HG02884 (cell line): ENCODE data around the gene FAM193A.
"Not testable (repeated sequence)": the region's sequence is repeated elsewhere in the genome, so short reads cannot be mapped to it uniquely, and the experiment has no call there.

Source experiments
- ATAC-seq: cut with Tn5 transposase; IDR thresholded peaks from one replicate; pipeline ENCODE4 v1.9.1; 2021; ENCODE audit warnings: mild to moderate bottlenecking, moderate library complexity; ENCODE audit not compliant: unreplicated experiment

Gene FAM193A

DNA sequence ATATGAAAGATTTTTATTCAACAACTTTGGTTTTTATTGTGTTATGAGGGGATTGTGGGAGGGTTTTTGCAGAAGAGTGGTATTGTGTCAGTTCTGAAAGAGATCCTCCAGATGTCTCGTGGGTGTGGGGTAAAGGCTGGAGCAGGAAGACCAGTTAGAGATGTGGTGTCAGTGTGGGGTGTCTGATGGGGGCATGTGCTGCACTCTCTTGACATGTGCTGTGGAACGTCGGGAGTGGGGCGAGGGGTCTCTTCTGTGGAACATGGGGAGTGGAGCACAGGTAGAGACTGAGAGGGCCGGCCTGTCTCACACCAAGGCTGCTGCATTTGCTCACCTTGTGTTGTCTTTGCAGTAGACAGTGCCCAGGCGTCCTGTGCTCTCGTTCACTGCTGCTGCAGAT is 37.6 kb downstream of the FAM193A start:
- no peak for ATAC-seq

DNA sequence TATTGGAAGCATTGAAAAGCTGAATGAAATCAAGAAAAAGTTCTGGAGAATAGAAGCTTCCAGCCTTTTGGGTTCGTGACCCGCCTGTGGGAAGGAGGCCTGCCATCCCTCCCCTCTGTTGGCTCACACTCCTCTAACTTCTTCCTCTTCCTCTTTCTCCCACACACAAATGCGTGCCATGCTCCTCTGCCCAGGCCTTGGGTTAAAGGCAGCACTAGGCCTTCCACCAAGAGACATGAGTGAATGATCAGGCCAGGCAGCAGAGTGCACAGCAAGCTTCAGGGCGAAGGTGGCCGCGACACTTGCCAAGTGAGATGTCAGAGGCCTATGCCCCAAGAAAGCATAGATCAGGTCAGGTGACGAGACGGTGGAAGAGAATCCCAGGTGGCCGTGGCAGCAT is 38.4 kb downstream of the FAM193A start:
- no peak for ATAC-seq

DNA sequence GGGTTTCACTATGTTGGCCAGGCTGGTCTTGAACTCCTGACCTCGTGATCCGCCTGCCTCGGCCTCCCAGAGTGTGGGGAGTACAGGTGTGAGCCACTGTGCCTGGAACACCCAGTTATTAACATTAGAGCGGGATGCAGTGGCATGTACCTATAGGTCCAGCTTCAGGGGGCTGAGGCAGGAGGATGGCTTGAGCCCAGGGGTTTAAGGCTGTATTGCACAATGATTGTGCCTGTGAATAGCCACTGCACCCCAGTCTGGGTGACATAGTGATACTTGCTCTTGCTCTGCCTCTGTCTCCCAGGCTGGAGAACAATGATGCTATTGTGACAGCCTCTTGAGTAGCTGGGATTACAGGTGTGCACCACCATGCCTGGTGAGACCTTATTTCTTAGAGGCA is 39.8 kb downstream of the FAM193A start:
- ATAC-seq: no peak

DNA sequence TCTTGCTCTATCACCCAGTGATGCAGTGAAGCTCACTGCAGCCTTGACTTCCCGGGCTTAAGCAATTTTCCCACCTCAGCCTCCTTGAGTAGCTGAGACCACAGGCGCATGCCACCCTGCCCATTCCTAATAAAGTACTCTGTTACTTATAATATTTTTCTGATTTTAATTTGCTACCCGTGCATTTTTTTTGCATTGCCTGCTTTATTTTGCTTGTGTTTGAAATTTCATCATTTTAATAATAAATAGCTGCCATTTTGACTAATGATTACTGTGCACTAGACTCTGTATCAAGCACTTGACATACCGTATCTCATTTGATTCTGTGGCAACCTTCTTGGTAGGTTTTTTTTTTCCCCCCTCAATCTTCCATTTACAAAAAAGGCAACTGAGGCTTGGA is 41.7 kb downstream of the FAM193A start:
- no peak for ATAC-seq

DNA sequence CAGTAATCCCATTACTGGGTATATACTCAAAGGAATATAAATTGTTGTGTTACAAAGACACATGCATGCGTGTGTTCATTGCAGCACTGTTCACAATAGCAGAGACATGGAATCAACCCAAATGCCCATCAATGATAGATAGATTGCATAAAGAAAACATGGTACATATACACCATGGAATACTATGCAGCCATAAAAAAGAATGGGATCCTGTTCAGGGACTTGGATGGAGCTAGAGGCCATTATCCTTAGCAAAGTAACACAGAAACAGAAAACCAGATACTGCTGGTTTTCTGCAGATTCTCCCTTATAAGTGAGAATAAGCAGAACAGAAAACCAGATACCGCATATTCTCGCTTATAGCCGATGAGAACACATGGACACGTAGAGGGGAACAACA is 43.5 kb downstream of the FAM193A start:
- ATAC-seq: no peak

DNA sequence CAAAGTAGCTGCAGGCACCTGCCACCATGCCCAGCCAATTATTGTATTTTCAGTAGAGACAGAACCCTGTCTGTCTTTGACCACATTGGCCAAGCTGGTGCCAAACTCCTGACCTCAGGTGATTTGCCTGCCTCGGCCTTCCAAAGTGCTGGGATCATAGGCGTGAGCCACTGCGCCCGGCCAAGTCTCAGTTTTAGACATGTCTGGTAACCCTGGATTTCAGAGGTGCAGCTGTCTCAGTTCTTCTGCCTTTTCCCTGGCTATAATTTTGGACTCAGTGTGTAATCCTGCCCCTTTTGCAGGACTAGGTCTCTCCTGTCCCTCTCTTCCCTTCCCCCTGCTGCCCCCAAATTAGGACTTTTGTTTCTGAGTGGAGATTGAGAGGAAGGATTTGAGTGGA is 46.6 kb downstream of the FAM193A start:
- ATAC-seq: no peak

DNA sequence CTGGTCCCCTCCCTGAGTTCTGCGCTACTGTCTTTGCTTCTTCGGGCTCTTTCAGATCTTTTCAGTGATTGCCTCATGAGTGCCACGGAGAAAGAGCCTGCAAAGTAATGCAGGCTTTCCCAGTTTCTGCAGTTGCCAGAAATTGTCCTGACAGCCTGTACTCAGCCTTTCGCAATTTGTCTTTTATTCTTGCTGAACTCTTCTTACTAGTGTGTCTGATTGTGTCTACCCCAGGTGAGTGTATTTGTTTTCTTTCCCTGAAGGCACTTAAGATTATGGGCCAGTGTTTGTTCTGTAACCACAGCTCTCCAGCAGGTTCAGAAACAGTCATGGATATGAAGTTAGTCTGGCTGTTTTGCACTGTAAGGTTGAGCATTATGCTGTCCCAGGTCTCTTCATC is 47.1 kb downstream of the FAM193A start:
- ATAC-seq: no peak

DNA sequence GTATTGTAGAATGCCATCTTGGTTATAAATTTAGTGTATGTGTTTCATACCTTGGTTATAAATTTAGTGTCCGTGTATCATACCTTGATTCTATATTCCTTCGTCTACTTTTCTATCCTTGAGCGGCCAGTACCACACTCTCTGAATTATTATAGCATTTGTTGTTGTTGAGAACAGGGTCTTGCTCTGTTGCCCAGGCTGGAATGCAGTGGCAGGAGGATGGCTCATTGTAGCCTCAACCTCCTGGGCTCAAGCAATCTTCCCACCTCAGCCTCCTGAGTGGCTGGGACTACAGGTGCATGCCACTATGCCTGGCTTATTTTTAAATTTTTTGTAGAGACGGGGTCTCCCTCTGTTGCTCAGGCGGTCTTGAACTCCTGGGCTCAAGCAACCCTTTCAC is 50.1 kb downstream of the FAM193A start:
- ATAC-seq: no peak

DNA sequence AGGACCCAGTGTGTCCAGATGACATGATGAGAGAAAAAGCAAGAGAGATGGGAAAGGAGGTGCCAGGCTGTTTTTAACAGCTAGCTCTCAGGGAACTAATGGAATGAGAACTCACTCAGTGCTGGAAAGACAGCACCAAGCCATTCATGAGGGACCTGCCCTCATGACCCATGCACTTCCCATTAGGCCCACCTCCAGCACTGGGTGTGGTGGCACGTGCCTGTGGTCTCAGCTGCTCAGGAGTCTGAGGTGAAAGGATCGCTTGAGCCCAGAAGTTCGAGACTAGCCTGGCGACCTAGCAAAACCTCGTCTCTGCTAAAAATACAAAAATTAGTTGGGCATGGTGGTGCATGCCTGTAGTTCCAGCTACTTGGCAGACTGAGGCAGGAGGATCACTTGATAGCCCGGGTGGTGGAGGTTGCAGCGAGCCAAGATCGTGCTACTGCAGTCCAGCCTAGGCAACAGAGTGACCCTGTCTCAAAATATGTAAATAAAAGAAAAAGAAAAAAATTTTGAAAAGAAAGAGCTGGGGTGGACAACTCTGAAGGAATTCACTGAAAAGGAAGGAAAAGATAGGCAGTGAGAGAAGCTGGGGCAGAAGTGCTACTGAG is 50.9 kb downstream of the FAM193A start:
- ATAC-seq: no peak

DNA sequence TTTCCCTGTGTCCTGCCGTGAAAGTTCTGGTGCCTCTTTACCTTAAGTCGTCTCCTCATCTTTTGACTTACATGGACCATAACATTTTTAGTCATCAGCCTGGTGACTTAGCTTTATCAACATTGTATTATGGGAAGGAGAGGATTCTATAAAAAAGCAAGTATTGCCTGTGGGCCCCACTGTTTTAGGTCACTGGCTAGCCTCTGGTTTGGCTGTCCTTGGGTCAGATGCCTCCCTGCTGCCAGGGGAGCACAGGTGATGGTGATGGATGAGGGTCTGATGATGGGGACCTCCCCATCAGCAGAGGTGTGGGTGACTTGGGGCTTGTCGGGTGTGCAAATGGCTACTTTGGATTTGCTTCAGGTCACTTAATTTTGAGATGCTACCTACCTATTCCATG is 51.8 kb downstream of the FAM193A start:
- no peak for ATAC-seq

DNA sequence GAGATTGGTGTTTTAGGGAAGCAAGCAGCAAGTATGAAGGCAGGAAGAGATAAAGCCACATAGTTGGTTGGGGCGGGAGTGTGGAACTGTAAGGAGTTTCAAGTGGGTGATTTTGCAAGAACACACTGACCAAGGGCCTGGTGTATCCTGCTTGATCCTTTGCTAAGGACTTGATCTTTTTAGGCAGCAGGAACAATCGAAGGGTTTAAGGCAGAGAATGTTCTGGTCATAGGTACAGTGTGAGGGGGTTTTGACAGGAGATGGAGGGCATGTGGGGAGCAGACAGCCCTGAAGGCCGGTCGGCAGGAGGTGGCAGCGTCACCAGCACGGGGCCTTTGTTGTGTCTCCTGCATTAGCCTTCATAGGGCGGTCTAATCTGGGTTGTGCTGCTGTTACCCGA is 54.7 kb downstream of the FAM193A start:
- ATAC-seq: no peak

DNA sequence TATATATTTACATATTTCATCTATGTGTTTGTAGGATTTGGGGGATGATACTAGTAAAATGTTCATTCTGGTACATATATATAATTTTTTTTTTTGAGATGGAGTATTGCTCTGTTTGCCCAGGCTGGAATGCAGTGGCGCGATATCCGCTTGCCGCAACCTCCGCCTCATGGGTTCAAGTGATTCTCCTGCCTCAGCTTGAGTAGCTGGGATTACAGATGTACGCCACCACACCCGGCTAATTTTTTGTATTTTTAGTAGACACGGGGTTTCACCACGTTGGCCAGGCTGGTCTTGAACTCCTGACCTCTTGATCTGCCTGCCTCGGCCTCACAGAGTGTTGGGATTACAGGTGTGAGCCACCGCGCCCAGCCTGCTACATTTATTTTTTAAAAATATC is 55.6 kb downstream of the FAM193A start:
- ATAC-seq: not testable (repeated sequence)

DNA sequence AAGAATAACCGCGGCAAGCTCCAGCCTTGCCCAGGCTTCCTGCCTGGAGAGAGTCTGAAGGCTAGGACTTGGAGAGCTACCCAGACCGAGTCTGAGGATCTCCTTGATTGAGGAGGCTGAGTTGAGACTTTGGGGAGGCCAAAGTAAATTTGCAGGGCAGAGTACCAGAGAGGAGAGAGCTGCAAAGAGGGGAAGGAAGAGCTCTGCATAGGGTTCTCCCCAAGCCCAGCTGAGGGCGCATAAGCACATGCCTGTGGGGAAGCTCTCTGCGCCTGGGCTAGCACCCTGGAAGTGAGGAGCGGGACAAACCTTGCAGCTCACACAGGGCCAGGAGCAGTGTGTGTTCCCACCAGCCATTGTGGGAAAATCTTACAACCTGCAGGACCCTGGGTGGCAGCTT is 56.1 kb downstream of the FAM193A start:
- no peak for ATAC-seq

DNA sequence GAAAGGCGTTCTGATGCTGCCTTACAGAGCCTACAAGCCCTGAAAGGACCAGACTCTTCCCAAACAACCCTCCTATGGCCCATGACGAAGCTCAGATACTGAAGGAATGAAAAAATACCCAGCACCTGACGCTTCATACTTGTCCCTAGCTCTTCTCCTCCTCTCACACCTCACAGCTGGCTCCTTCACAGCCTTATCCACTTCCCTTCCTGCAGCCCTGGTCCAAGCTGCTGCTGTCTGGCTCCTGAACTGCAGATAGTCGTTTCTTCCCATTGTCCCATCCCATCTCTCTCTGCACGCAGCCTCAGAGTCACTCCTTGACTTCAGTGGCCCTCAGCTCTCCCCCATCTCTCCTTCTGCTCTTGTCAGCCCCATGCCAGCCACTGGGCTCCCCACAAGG is 56.6 kb downstream of the FAM193A start:
- ATAC-seq: no peak

DNA sequence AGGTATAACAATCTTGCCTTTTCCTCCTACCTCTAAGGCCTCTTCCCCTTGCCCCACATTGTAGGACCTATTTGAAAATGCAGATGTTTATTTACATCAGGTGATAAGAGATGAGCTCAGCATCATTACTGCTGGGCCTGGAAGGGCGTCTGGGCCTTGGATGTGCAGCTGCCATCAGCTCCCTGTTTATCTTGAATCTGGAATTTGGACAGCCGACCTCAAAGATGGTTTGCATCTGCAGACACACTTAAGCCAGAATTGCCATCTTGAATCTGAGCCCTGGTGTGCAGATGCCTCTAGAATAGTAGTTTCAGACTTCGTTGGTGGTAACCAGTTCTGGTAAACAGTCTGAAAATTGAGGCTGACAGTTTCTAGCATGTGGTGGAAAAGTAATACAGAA is 59.0 kb downstream of the FAM193A start:
- no peak for ATAC-seq

DNA sequence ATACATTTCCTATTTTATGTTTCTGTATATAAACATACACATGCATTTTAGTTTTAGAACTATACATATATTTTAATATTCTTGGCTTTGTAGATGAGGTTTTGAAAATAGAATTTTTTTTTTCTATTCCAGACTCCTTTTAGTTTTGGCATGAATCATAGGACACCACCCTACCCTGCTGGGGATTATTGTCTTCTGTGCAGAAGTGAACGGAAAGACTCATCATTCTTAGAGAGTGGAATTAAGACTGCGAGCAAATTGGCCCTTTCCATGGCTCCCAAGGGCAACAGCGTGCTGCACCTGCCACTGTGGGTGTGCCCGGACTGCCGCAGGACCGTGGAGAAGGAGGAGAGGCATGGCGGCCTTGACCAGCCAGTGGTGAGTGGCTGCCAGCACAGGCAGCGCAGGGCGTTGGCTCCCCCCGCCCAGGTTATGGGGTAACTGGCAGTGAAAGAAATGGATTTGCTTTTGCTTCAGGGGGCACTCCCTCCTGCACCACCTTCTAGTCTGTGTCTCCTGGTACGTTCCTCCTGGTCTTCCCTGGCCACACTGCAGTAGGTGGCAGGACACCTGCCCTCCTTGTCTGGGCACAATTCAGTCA is 59.6 kb downstream of the FAM193A start:
- no peak for ATAC-seq

DNA sequence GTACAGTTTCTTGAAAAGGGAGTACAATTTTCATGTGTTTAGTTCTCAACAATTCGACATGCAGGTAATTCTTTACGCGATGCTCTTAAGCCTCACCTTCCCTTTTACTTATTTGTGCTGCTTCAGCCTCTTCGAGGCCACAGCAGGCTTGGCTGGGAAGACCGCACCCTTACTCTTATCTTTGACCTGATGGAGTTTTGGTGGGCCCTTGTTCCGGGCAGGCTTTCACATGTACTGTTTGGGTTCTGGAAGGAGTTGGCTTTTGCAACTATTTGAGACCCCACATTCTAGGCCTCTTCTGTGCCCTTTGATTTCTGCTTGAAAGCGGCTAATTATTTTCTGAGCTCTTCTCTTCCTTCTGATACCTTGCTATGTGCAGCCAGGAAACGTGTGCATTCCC is 60.2 kb downstream of the FAM193A start:
- no peak for ATAC-seq

DNA sequence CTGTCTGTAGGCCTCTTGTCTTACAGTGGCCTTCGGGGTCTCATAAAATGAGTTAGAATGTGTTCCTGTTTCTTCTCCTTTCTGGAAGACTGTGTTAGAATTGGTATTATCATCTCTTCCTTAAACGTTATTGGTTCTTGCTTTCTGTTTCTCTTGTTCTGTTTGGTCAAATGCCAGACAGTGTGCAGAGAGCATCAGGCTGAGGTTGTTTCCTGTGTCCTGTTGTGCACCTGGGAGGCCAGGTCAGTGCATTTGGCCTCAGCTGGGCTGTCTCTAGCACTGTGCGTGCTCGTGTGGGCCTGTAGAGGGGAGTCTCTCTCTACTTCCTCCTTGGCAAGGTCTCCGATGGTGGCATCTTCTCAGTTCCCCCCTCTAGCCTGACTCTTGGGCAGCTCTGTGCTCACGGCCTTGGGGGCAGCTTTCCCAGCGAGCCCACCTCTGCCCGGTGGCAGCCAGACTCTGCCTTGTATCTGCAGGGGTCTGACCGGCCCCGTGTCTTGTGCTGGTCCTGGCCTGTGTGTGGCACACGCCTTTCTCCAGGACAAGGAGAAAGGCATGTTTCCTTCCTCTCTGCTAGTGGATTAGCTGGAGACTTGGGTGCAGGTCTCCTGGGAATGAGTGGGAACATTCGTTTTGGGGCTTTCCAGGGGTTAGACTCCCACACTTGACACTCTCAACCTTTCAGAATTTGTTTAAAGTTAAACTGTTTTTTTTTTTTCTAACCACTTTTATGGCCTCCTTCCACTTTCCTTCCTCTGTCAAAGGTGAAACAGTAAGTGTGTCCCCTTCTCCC is 62.3 kb downstream of the FAM193A start:
- ATAC-seq: peak; percentile 64

DNA sequence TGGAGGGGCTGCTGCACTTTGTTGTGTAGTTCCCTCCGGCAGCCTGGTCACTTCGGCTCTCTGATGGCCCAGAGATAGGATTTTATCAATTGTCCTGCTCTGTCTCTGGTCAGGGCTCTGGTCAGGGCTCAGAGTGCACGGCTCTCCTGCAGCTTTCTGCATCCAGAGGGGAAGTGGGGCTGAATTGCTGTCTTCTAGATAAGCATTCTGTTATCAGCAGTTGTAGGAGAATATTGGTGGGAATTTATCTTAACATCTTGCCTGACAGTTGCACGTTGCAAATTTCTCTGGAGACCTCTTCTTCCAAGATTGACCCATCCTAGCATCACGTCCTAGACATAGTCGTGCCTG is 62.8 kb downstream of the FAM193A start:
- ATAC-seq: no peak

DNA sequence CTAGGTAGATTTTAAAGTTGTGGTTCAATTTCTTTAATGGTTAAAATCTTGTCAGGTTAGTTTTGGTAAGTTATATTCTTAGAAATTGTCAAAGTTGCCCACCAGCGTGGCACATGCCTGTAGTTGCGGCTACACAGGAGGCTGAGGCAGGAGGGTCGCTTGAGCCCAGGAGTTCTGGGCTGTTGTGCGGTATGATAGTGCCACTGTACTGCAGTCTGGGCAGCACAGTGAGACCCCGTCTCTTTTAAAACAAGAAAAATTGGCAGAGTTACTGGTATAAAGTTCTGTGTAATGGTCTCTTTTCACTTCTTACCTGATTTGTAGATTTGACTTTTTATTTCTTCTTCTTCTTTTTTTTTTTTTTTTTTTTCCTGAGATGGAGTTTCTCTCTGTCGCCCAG is 64.4 kb downstream of the FAM193A start:
- ATAC-seq: no peak

DNA sequence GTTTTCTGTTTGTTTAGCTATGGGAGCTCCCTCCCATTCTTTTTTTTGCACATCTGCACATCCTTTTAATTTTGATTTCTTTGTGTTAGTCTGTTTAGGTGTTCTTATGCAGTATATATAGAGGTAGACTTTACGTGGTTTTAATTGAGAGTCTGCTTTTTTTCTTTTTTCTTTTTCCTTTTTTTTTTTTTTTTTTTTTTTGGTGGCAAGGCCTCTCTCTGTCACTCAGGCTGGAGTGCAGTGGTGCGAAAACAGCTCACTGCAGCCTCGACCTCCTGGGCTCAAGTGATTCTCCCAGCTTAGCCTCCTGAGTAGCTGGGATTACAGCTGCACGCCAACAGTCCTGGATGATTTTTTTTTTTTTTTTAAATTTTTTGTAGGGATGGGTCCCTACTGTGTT is 68.2 kb downstream of the FAM193A start:
- ATAC-seq: no peak

DNA sequence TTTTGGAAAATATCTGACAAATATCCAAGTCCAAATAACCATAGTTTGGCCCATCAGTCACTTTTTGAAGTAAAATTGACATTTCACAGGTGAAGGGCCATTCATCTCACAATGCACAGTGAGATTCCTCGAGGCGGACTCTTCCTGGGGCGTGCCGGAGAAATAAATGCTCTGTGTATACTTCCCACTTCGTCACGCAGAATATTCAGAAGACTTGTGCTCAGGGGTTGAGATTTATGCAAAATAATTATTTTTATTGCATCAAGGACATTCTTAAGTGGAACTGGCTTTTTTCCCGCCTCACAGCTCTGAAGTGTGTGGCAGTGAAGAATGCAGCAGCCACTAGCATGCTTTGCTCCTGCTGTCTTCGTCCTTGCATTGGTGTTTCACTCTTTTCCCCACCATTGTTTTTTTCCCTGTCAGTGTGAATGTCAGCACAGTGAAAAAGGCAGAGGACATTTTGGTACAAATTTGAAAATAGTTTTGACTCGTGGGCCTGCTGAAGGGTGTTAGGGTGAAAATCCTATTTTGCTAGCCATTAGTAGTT is 70.6 kb downstream of the FAM193A start:
- ATAC-seq: no peak
